IMR-90 (cell line): ENCODE results near the gene AMBP. TPM values are rescaled to one million over a fixed set of nuclear protein-coding genes. Genes with fewer than 3 reads are reported as not detected.

ENCODE experiments used
- ATAC-seq: fragments of 200-7000 bp; cut with Tn5 transposase; 2 replicates; pipeline ENCODE4 v1.9.1; 2020; ENCODE audit warnings: low read depth, mild to moderate bottlenecking, moderate library complexity
- BruUV-seq: library from RNA; stranded (reverse); fragments of 400-500 nt; replicated peaks from 2 replicates; lab custom pipeline; 2021; lab: Mats Ljungman, UMichigan
- CTCF ChIA-PET: fragments of 300-600 bp; formaldehyde crosslinking; extraction: SDS; loops from one replicate; lab custom pipeline; 2021; ENCODE audit warnings: antibody characterized with exemption; lab: Yijun Ruan, JAX
- POLR2A ChIA-PET: fragments of 300-600 bp; sonication (Branson Sonifier 250); formaldehyde crosslinking; loops from one replicate; lab custom pipeline; 2022; ENCODE audit warnings: antibody characterized with exemption; ENCODE audit not compliant: unreplicated experiment; lab: Charles Lee
- DNase-seq: peaks from one replicate; pipeline ENCODE4 v3.0.0; 2013
- H2AFZ ChIP-seq: replicated peaks from 2 replicates; pipeline ENCODE3; 2013; ENCODE audit warnings: low read length, mild to moderate bottlenecking; ENCODE audit not compliant: poor library complexity
- H2AK5ac ChIP-seq: 2 replicates; pipeline ENCODE4 v1.6.1; 2013; ENCODE audit warnings: low read depth, low read length, inconsistent platforms
- H2AK9ac ChIP-seq: replicated peaks from 2 replicates; pipeline ENCODE3; 2013; ENCODE audit warnings: mild to moderate bottlenecking, low read depth, low read length, moderate library complexity; ENCODE audit not compliant: poor library complexity
- H2BK120ac ChIP-seq: 2 replicates; pipeline ENCODE4 v1.6.1; 2013; ENCODE audit warnings: low read depth, low read length, inconsistent platforms
- H2BK15ac ChIP-seq: 3 replicates; pipeline ENCODE4 v1.6.1; 2013; ENCODE audit warnings: low read depth, low read length, inconsistent platforms
- H2BK20ac ChIP-seq: 2 replicates; pipeline ENCODE4 v1.6.1; 2013; ENCODE audit warnings: low read depth, mild to moderate bottlenecking, inconsistent platforms, low read length, moderate library complexity
- H2BK5ac ChIP-seq: 2 replicates; pipeline ENCODE4 v1.6.1; 2013; ENCODE audit warnings: mild to moderate bottlenecking, low read depth, low read length, inconsistent platforms; ENCODE audit not compliant: poor library complexity, severe bottlenecking
- H3K14ac ChIP-seq: replicated peaks from 2 replicates; pipeline ENCODE4 v1.6.1; 2013; ENCODE audit warnings: low read depth, low read length, inconsistent platforms
- H3K18ac ChIP-seq: 2 replicates; pipeline ENCODE4 v1.6.1; 2013; ENCODE audit warnings: low read depth, low read length, control low read depth
- H3K23ac ChIP-seq: 2 replicates; pipeline ENCODE4 v1.6.1; 2013; ENCODE audit warnings: low read depth, low read length, inconsistent platforms
- H3K27ac ChIP-seq: 2 replicates; pipeline ENCODE4 v1.5.1; 2013; ENCODE audit warnings: mild to moderate bottlenecking, control low read depth, low read length; ENCODE audit not compliant: insufficient read depth
- H3K27me3 ChIP-seq: 2 replicates; pipeline ENCODE4 v1.6.1; 2013; ENCODE audit warnings: low read length; ENCODE audit not compliant: control insufficient read depth, insufficient read depth
- H3K36me3 ChIP-seq: 2 replicates; pipeline ENCODE4 v1.6.1; 2013; ENCODE audit warnings: low read length, mixed read lengths; ENCODE audit not compliant: control insufficient read depth, insufficient read depth
- H3K4ac ChIP-seq: 2 replicates; pipeline ENCODE4 v1.6.1; 2013; ENCODE audit warnings: low read depth, low read length, inconsistent platforms
- H3K4me1 ChIP-seq: 2 replicates; pipeline ENCODE4 v1.6.1; 2013; ENCODE audit warnings: low read length, mixed read lengths; ENCODE audit not compliant: control insufficient read depth, insufficient read depth
- H3K4me2 ChIP-seq: 2 replicates; pipeline ENCODE4 v1.6.1; 2013; ENCODE audit warnings: low read depth, mild to moderate bottlenecking, control low read depth, low read length, moderate library complexity
- H3K4me3 ChIP-seq: 2 replicates; pipeline ENCODE4 v1.5.1; 2013; ENCODE audit warnings: low read depth, mild to moderate bottlenecking, control low read depth, low read length, moderate library complexity; ENCODE audit not compliant: insufficient read depth
- H3K56ac ChIP-seq: 2 replicates; pipeline ENCODE4 v1.6.1; 2013; ENCODE audit warnings: low read length, inconsistent platforms; ENCODE audit not compliant: insufficient read depth; ENCODE audit errors: extremely low read depth
- H3K79me1 ChIP-seq, 2 experiments: 2 replicates each; pipeline ENCODE4 v1.6.1; 2013; ENCODE audit warnings: low read length in 2 of 2, inconsistent platforms in 1 of 2, low read depth in 1 of 2
- H3K9ac ChIP-seq: 2 replicates; pipeline ENCODE4 v1.6.1; 2013; ENCODE audit warnings: low read depth, low read length, control low read depth
- H3K9me1 ChIP-seq: 2 replicates; pipeline ENCODE4 v1.6.1; 2013; ENCODE audit warnings: low read length, inconsistent platforms; ENCODE audit not compliant: insufficient read depth
- H3K9me3 ChIP-seq: 2 replicates; pipeline ENCODE4 v1.6.1; 2013; ENCODE audit warnings: low read length; ENCODE audit not compliant: control insufficient read depth, insufficient read depth
- H4K20me1 ChIP-seq: 2 replicates; pipeline ENCODE4 v1.6.1; 2013; ENCODE audit warnings: low read length, inconsistent platforms; ENCODE audit not compliant: insufficient read depth
- H4K5ac ChIP-seq: 2 replicates; pipeline ENCODE4 v1.6.1; 2013; ENCODE audit warnings: mild to moderate bottlenecking, low read depth, low read length, control low read depth
- H4K8ac ChIP-seq, 2 experiments: 2 replicates each; pipeline ENCODE4 v1.6.1; 2013; ENCODE audit warnings: low read depth in 2 of 2, low read length in 2 of 2, control low read depth in 1 of 2, inconsistent platforms in 1 of 2
- H4K91ac ChIP-seq: 2 replicates; pipeline ENCODE4 v1.6.1; 2013; ENCODE audit warnings: low read depth, low read length, inconsistent platforms; ENCODE audit not compliant: insufficient read depth
- BHLHE40 ChIP-seq: fragments of 150-350 bp; IDR thresholded peaks from 2 replicates; pipeline ENCODE4 v1.6.1; 2016; ENCODE audit warnings: mild to moderate bottlenecking, low read depth, low read length
- CEBPB ChIP-seq: IDR thresholded peaks from 2 replicates; pipeline ENCODE4 v1.6.1; 2012; ENCODE audit warnings: low read depth, low read length, improper control_type of control experiment
- CHD1 ChIP-seq: IDR thresholded peaks from 2 replicates; pipeline ENCODE4 v1.6.1; 2012; ENCODE audit warnings: low read depth, low read length, improper control_type of control experiment
- CTCF ChIP-seq: conservative IDR thresholded peaks from 2 replicates; pipeline ENCODE4 v1.5.1; 2012; ENCODE audit warnings: mild to moderate bottlenecking, low read depth, low read length, improper control_type of control experiment
- FOS ChIP-seq: fragments of 150-350 bp; IDR thresholded peaks from 2 replicates; pipeline ENCODE4 v1.6.1; 2016; ENCODE audit warnings: low read depth, low read length
- MAFK ChIP-seq: IDR thresholded peaks from 2 replicates; pipeline ENCODE4 v1.6.1; 2012; ENCODE audit warnings: low read depth, low read length, improper control_type of control experiment
- MAZ ChIP-seq: IDR thresholded peaks from 2 replicates; pipeline ENCODE4 v1.6.1; 2012; ENCODE audit warnings: low read depth, mild to moderate bottlenecking, low read length, improper control_type of control experiment, moderate library complexity, borderline replicate concordance
- MXI1 ChIP-seq: IDR thresholded peaks from 2 replicates; pipeline ENCODE4 v1.6.1; 2012; ENCODE audit warnings: low read depth, mild to moderate bottlenecking, low read length, moderate library complexity, borderline replicate concordance
- NFE2L2 ChIP-seq: fragments of 150-350 bp; IDR thresholded peaks from 2 replicates; pipeline ENCODE4 v1.6.1; 2016; ENCODE audit warnings: low read depth, mild to moderate bottlenecking, low read length
- POLR2A ChIP-seq: IDR thresholded peaks from 2 replicates; pipeline ENCODE4 v1.6.1; 2012; ENCODE audit warnings: mild to moderate bottlenecking, low read depth, low read length
- RAD21 ChIP-seq: IDR thresholded peaks from 2 replicates; pipeline ENCODE4 v1.6.1; 2012; ENCODE audit warnings: low read length, improper control_type of control experiment
- RCOR1 ChIP-seq: IDR thresholded peaks from 2 replicates; pipeline ENCODE4 v1.6.1; 2012; ENCODE audit warnings: mild to moderate bottlenecking, low read length, improper control_type of control experiment; ENCODE audit not compliant: insufficient replicate concordance
- RFX5 ChIP-seq: IDR thresholded peaks from 2 replicates; pipeline ENCODE4 v1.8.0; 2012; ENCODE audit warnings: low read depth, mild to moderate bottlenecking, low read length, moderate library complexity
- SMC3 ChIP-seq: fragments of 150-350 bp; IDR thresholded peaks from 2 replicates; pipeline ENCODE4 v1.6.1; 2016; ENCODE audit warnings: low read depth, mild to moderate bottlenecking, antibody characterized with exemption, low read length, moderate library complexity
- USF2 ChIP-seq: fragments of 150-350 bp; IDR thresholded peaks from 2 replicates; pipeline ENCODE4 v1.6.1; 2017; ENCODE audit warnings: mild to moderate bottlenecking, antibody characterized with exemption, low read length, low read depth
- WGBS, 2 experiments: methylation state at CpG; one replicate each; pipeline versions ENCODE4 v1.1.5 to v1.1.7; 2013; ENCODE audit warnings: missing lambda C conversion rate in 2 of 2; ENCODE audit not compliant: insufficient read length in 1 of 2; ENCODE audit errors: extremely low coverage in 2 of 2; 5-methylcytosine and 5-hydroxymethylcytosine counted together
- dilution Hi-C: fragments of 300-500 bp; cut with HindIII; formaldehyde crosslinking; loops from one replicate; pipeline ENCODE4 v1.14.3; 2018; ENCODE audit warnings: low sequenced_read_pairs; ENCODE audit not compliant: unreplicated experiment
- in situ Hi-C: fragments of 300-500 bp; cut with MboI; formaldehyde crosslinking; loops from 3 replicates; pipeline ENCODE4 v1.14.3; 2019; ENCODE audit warnings: low sequenced_read_pairs, inconsistent platforms, mixed read lengths
- intact Hi-C: fragments of 100-400 bp; cut with micrococcal nuclease; formaldehyde crosslinking; loops from 2 replicates; pipeline ENCODE4 v1.10.0; 2022
- polyA plus RNA-seq, 3 experiments: library from polyadenylated mRNA; depleted of rRNA; stranded (reverse); fragments of >200 nt; gene quantifications; 2 replicates each; pipeline ENCODE4 v1.2.3, GENCODE V29; 2012; ENCODE audit warnings: low replicate concordance in 1 of 3
- total RNA-seq: library from RNA; depleted of rRNA; stranded (reverse); fragments of >200 nt; gene quantifications from 2 replicates; pipeline ENCODE4 v1.2.3, GENCODE V29; 2012

Gene AMBP
- total and polyA plus RNA-seq, 2 of the 4 experiments (the other 2 are of a cell fraction), result not detected

DNA sequence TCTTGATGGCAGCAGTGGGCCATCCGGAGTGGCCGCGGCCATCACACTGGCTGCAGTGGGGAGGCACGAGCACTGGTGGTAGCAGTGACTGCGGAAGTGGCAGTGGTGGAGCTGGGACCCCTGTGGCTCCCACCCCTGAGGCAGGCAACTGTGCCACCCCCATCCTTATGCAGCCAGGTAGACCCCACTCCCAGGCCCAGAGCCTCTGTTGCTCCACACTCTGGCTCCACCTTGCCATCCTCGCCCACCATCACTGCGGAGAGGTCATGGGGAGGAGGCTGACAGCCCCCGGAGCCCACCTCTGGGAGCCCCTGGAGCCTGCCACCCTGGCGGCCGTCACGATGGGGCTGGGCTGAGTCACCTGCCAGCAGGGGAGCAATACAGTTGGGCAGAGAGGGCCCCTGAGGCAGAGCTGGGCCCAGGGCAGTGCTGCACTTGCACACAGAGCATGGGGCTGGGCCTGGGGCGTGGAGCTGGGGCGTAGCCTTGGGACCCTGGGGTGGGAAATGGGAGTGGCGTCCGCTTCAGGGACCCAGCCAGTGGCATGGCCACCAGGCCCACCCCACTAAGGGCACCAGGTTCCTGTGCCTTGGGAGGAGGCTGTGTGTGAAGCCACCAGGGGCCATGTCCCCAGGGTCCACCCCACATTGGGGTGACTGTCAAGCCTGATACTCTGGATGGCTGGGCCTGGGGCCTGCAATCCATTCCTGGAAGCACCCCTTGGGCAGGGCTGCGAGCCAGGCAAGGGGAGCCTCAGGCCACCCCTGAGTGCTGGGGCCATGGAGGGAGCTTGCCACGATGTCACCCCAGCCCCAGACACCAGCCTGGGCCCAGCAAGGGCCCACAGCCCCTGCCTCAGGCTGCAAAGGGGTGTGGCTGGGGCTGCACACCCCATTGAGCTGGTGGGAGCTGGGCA is 7.7 kb downstream of the AMBP start:
- no peak overlapping the region for H4K8ac ChIP-seq
- H2AK9ac ChIP-seq, result no peak overlapping the region
- H2BK20ac ChIP-seq, result no peak overlapping the region
- no peak overlapping the region for H2BK5ac ChIP-seq
- ATAC-seq (no peak), DNase-seq (no peak)
- H3K9me3 ChIP-seq, result no peaks in the 10 kb centered on the region
- no peak overlapping the region for H3K23ac ChIP-seq
- H3K56ac ChIP-seq, result no peak overlapping the region
- H3K79me1 ChIP-seq, result no peaks in the 10 kb centered on the region
- H3K36me3 ChIP-seq, result no peaks in the 10 kb centered on the region
- no peak overlapping the region for H3K27ac ChIP-seq
- H4K91ac ChIP-seq, result no peak overlapping the region
- H4K20me1 ChIP-seq, result no peaks in the 10 kb centered on the region
- H3K9me1 ChIP-seq, result no peaks in the 10 kb centered on the region
- WGBS, 2 experiments, result 80% methylated on average over 2 of the region's 17 CpGs; no CpG with 5 or more reads in 1 of the 2 experiments
- intact Hi-C loops (no loop called here), in situ Hi-C loops (no loop called here), dilution Hi-C loops (no loop called here)
- no TSS peak for BruUV-seq
- no peak overlapping the region for H3K4me3 ChIP-seq
- no peak overlapping the region for H4K5ac ChIP-seq
- no peak overlapping the region for H3K9ac ChIP-seq
- H2AFZ ChIP-seq, result no peak overlapping the region
- H3K14ac ChIP-seq, result no peak overlapping the region
- H3K4ac ChIP-seq, result no peak overlapping the region
- POLR2A ChIA-PET, result no interaction called here
- H2BK120ac ChIP-seq, result no peak overlapping the region
- no peak overlapping the region for H2AK5ac ChIP-seq
- no peaks in the 10 kb centered on the region for H3K4me1 ChIP-seq
- no peak overlapping the region for H3K18ac ChIP-seq
- CTCF ChIA-PET, result interaction anchor here (1.0 kb wide), 1 partner anchor 38 kb away, joined by 3 read pairs; no protein-coding TSS in a partner anchor
- no peak overlapping the region for H2BK15ac ChIP-seq
- H3K4me2 ChIP-seq, result no peak overlapping the region
- H3K27me3 ChIP-seq, result peaks cover 35% of the 10 kb centered on the region
- TF ChIP-seq MAZ (no peak), CHD1 (no peak), USF2 (no peak), POLR2A (no peak), RCOR1 (no peak), RAD21 (no peak), SMC3 (no peak), MXI1 (no peak), RFX5 (no peak), CTCF (no peak), FOS (no peak), MAFK (no peak), NFE2L2 (no peak), BHLHE40 (no peak), CEBPB (no peak)
